Activated T-cell treated with anti-CD3 and anti-CD28 coated beads, Interleukin-2, amount 50 U/mL, for 1 hour (primary cell): ENCODE data around the gene CCDC93.
"Not testable (repeated sequence)": the region's sequence is repeated elsewhere in the genome, so short reads cannot be mapped to it uniquely, and the experiment has no call there.

Experiments used
- DNase-seq: peaks from one replicate; pipeline ENCODE4 v3.0.0-alpha.2; 2020

The CCDC93 gene

GRCh38 chr2:117952228-117952627 is 61.6 kb downstream of the CCDC93 start:
- DNase-seq = no peak

- DNase-seq = no peak
Observed at GRCh38 chr2:117949806-117950205, 64.1 kb downstream of the CCDC93 start.

GRCh38 chr2:117948615-117949014 is 65.3 kb downstream of the CCDC93 start:
- no peak for DNase-seq

- DNase-seq = no peak
Observed at GRCh38 chr2:117945296-117945695, 68.6 kb downstream of the CCDC93 start.

GRCh38 chr2:117944816-117945215 is 69.1 kb downstream of the CCDC93 start:
- DNase-seq = no peak

GRCh38 chr2:117943013-117943672 is 70.7 kb downstream of the CCDC93 start:
- no peak for DNase-seq

GRCh38 chr2:117942551-117942950 is 71.3 kb downstream of the CCDC93 start:
- no peak for DNase-seq

GRCh38 chr2:117941693-117942092 is 72.2 kb downstream of the CCDC93 start:
- DNase-seq = no peak

GRCh38 chr2:117940436-117940835 is 73.4 kb downstream of the CCDC93 start:
- DNase-seq = no peak

- DNase-seq = no peak
Observed at GRCh38 chr2:117938611-117939010, 75.3 kb downstream of the CCDC93 start.

- no peak for DNase-seq
Observed at GRCh38 chr2:117936871-117937428, 76.9 kb downstream of the CCDC93 start.

- DNase-seq = no peak
Observed at GRCh38 chr2:117935954-117936353, 77.9 kb downstream of the CCDC93 start.

- no peak for DNase-seq
Observed at GRCh38 chr2:117935456-117935855, 78.4 kb downstream of the CCDC93 start.

GRCh38 chr2:117933884-117934354 is 80.0 kb downstream of the CCDC93 start:
- DNase-seq = no peak

- no peak for DNase-seq
Observed at GRCh38 chr2:117931978-117932377, 81.9 kb downstream of the CCDC93 start.

GRCh38 chr2:117931266-117931665 is 82.6 kb downstream of the CCDC93 start:
- DNase-seq = no peak

- DNase-seq = no peak
Observed at GRCh38 chr2:117930775-117931174, 83.1 kb downstream of the CCDC93 start.

- DNase-seq = not testable (repeated sequence)
Observed at GRCh38 chr2:117923471-117923870, 90.4 kb downstream of the CCDC93 start.

GRCh38 chr2:117921520-117921919 is 92.3 kb downstream of the CCDC93 start:
- no peak for DNase-seq

- DNase-seq = no peak
Observed at GRCh38 chr2:117918608-117919007, 95.3 kb downstream of the CCDC93 start.

- DNase-seq = no peak
Observed at GRCh38 chr2:117917223-117917917, 96.5 kb downstream of the CCDC93 start.

GRCh38 chr2:117902933-117903332 is 110.9 kb downstream of the CCDC93 start:
- no peak for DNase-seq

GRCh38 chr2:117888897-117889296 is 125.0 kb downstream of the CCDC93 start:
- no peak for DNase-seq

- no peak for DNase-seq
Observed at GRCh38 chr2:117885308-117885707, 128.6 kb downstream of the CCDC93 start.
